Breast epithelium (tissue), 3 donors: ENCODE measurements around the gene SLC23A1.

ENCODE experiments used
- POLR2AphosphoS5 ChIP-seq, 3 donors: sonication (generic); formaldehyde crosslinking; IDR thresholded peaks; one replicate each; pipeline ENCODE4 v1.6.1; 2017; ENCODE audit warnings: antibody characterized with exemption in 3 of 3
- TF ChIP-seq, protein P1 (sequence below), 3 donors: fragments of 450-650 bp; IDR thresholded peaks; one replicate each; pipeline ENCODE4 v1.5.1; 2016 to 2017; ENCODE audit warnings: antibody characterized with exemption in 3 of 3, mild to moderate bottlenecking in 3 of 3, moderate library complexity in 3 of 3

DNA sequence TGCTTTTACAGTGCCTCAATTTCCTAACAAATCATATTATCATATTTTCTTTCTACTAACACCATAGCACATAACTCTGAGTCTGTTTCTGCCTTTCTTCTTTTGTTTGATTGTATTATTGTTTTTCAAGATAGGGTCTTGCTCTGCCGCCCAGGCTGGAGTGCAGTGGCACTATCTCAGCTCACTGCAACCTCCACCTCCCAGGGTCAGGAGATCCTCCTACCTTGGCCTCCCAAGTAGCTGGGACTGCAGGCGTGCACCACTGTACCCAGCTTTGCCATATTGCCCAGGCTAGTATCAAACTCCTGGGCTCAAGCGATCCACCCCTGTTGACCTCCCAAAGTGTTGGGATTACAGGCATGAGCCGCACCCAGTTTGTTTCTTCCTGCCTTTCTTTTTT is 22.7 kb downstream of the SLC23A1 start:
- TF ChIP-seq, protein P1, sequence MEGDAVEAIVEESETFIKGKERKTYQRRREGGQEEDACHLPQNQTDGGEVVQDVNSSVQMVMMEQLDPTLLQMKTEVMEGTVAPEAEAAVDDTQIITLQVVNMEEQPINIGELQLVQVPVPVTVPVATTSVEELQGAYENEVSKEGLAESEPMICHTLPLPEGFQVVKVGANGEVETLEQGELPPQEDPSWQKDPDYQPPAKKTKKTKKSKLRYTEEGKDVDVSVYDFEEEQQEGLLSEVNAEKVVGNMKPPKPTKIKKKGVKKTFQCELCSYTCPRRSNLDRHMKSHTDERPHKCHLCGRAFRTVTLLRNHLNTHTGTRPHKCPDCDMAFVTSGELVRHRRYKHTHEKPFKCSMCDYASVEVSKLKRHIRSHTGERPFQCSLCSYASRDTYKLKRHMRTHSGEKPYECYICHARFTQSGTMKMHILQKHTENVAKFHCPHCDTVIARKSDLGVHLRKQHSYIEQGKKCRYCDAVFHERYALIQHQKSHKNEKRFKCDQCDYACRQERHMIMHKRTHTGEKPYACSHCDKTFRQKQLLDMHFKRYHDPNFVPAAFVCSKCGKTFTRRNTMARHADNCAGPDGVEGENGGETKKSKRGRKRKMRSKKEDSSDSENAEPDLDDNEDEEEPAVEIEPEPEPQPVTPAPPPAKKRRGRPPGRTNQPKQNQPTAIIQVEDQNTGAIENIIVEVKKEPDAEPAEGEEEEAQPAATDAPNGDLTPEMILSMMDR (IDR thresholded peaks at IDR 0.05): no peak
- no peak for TF ChIP-seq POLR2AphosphoS5 (IDR thresholded peaks at IDR 0.05)
